Nephron progenitor cell (in vitro differentiated cells): ENCODE measurements around the gene PCDH9.

Experiments used
- DNase-seq: peaks from one replicate; pipeline ENCODE4 v3.0.0; 2021
- H3K27ac Mint-ChIP-seq: 2 replicates; pipeline ENCODE4 v1.8.0; 2021; ENCODE audit warnings: mild to moderate bottlenecking, moderate library complexity, mixed read lengths
- H3K27me3 Mint-ChIP-seq: 2 replicates; pipeline ENCODE4 v1.8.0; 2021; ENCODE audit warnings: mild to moderate bottlenecking, low read depth, mixed read lengths; ENCODE audit not compliant: poor library complexity
- H3K36me3 Mint-ChIP-seq: 2 replicates; pipeline ENCODE4 v1.8.0; 2021; ENCODE audit warnings: low read depth, mixed read lengths
- H3K4me1 Mint-ChIP-seq: 2 replicates; pipeline ENCODE4 v1.8.0; 2021; ENCODE audit warnings: mixed read lengths
- H3K4me3 Mint-ChIP-seq: 2 replicates; pipeline ENCODE4 v1.8.0; 2021; ENCODE audit warnings: mild to moderate bottlenecking, moderate library complexity, mixed read lengths
- H3K9me3 Mint-ChIP-seq: 2 replicates; pipeline ENCODE4 v1.8.0; 2021; ENCODE audit warnings: mild to moderate bottlenecking, moderate library complexity, mixed read lengths
- TF ChIP-seq, protein P1 (sequence below): fragments of 200-600 bp; sonication (generic); IDR thresholded peaks from 2 replicates; pipeline ENCODE4 v1.5.0; 2021; ENCODE audit warnings: antibody characterized with exemption

PCDH9 gene

DNA sequence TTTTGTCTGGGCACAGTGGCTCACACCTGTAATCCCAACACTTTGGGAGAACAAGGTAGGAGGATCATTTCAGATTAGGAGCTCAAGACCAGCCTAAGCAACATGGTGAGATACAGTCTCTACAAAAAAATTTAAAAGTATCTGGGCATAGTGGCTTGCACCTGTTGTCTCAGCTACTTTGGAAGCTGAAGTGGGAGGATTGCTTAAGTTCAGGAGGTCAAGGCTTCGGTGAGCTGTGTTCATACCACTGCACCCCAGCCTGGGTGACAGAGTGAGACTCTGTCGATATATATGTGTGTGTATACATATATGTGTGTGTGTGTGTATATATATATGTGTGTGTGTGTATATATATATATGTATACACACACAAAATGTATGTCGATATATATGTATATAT lies 833.0 kb downstream of the PCDH9 start:
- Mint-ChIP-seq H3K4me3 (no peak overlapping the region), H3K4me1 (no peaks in the 10 kb centered on the region), H3K36me3 (no peaks in the 10 kb centered on the region), H3K9me3 (no peaks in the 10 kb centered on the region), H3K27me3 (no peaks in the 10 kb centered on the region), H3K27ac (no peak overlapping the region)
- no peak for DNase-seq
- TF ChIP-seq, protein P1, sequence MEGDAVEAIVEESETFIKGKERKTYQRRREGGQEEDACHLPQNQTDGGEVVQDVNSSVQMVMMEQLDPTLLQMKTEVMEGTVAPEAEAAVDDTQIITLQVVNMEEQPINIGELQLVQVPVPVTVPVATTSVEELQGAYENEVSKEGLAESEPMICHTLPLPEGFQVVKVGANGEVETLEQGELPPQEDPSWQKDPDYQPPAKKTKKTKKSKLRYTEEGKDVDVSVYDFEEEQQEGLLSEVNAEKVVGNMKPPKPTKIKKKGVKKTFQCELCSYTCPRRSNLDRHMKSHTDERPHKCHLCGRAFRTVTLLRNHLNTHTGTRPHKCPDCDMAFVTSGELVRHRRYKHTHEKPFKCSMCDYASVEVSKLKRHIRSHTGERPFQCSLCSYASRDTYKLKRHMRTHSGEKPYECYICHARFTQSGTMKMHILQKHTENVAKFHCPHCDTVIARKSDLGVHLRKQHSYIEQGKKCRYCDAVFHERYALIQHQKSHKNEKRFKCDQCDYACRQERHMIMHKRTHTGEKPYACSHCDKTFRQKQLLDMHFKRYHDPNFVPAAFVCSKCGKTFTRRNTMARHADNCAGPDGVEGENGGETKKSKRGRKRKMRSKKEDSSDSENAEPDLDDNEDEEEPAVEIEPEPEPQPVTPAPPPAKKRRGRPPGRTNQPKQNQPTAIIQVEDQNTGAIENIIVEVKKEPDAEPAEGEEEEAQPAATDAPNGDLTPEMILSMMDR: no peak

DNA sequence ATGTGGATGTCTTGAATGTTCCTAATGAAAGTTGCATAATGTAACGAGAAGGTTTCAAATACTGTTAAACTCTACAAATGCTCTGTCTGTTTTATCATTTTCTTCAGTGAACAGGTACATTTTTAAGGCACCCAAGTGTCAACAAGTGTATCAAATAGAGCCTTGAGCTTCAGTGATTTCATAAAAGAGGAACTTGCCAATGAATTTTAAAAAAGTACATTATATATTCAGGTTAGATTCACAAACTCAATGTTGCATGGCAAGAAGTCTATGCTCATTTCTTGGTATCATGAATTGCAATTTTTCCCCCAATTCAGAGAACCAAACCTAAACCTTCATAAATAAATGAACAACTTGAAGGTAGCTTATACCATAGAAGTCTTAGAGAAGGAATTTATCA lies 838.8 kb downstream of the PCDH9 start:
- H3K27ac Mint-ChIP-seq: no peak overlapping the region
- TF ChIP-seq, protein P1: no peak
- H3K27me3 Mint-ChIP-seq: no peaks in the 10 kb centered on the region
- H3K4me3 Mint-ChIP-seq: no peak overlapping the region
- no peak for DNase-seq
- H3K4me1 Mint-ChIP-seq: no peaks in the 10 kb centered on the region
- no peaks in the 10 kb centered on the region for H3K9me3 Mint-ChIP-seq
- H3K36me3 Mint-ChIP-seq: no peaks in the 10 kb centered on the region

DNA sequence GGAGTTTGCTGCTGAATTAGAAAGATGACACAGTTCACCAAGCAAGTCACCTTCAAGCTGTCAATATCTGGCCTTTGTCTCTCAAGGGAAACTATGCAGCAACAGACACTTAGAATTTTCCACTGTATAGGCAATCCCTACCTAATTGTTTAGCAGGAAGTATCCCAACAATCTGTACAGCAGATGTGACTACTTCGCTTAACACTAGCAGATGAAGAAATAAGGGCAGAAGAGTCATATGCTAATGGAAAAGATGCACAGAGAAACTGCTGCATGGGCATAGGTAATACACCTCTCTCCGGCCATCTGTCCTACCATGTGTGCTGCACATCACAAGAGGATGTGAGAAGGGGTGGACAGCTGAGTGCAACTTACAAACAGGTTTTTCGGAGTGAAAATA lies 851.2 kb downstream of the PCDH9 start:
- DNase-seq: no peak
- Mint-ChIP-seq H3K36me3 (peaks cover 4% of the 10 kb centered on the region), H3K27ac (no peak overlapping the region), H3K27me3 (no peaks in the 10 kb centered on the region), H3K9me3 (peaks cover 3% of the 10 kb centered on the region), H3K4me1 (peaks cover 27% of the 10 kb centered on the region), H3K4me3 (no peak overlapping the region)
- TF ChIP-seq, protein P1: no peak

DNA sequence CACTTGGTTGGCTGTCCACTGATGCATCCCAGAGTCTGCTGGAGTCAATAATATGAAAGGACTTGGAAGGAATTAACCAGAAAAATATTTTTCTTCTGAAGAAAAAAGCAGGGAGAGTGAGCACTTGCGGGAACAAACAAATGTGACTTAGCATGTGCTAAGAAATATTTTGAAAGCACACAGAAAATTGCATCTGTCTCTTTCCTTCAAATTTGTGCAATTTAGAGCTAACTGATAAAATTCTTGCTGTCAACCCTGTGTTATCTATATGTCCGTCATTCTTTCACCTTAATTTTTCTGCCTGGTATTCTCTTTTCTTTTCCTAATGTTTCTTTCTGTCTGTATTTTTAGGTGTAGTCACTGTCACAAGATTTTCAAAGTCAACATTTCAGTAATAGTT lies 852.6 kb downstream of the PCDH9 start:
- H3K4me1 Mint-ChIP-seq: peaks cover 21% of the 10 kb centered on the region
- TF ChIP-seq, protein P1: no peak
- DNase-seq: no peak
- peaks cover 3% of the 10 kb centered on the region for H3K9me3 Mint-ChIP-seq
- no peaks in the 10 kb centered on the region for H3K27me3 Mint-ChIP-seq
- H3K36me3 Mint-ChIP-seq: peaks cover 4% of the 10 kb centered on the region
- no peak overlapping the region for H3K4me3 Mint-ChIP-seq
- H3K27ac Mint-ChIP-seq: no peak overlapping the region

DNA sequence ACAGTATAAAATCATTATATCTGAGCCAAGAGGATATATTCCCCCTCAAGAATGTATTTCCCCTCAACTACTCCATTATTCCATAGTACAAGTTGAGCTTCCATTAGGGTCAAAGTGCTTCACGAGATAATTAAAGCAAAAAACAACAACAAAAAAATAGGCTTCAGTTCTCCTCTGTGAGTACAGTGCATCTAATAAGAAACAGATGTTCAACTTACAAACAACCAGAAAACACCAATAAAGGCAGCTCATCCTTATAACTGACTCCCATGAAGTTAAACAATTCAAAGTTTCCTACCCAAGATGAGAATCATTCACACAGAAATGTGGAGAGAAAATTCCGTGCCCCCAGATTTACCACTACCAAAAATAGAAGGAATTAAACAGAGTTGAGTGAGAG lies 854.4 kb downstream of the PCDH9 start:
- no peak overlapping the region for H3K4me3 Mint-ChIP-seq
- DNase-seq: no peak
- peaks cover 9% of the 10 kb centered on the region for H3K4me1 Mint-ChIP-seq
- TF ChIP-seq, protein P1: no peak
- peaks cover 3% of the 10 kb centered on the region for H3K9me3 Mint-ChIP-seq
- H3K27me3 Mint-ChIP-seq: no peaks in the 10 kb centered on the region
- peak overlapping the region; percentile 50 for H3K27ac Mint-ChIP-seq
- H3K36me3 Mint-ChIP-seq: peaks cover 4% of the 10 kb centered on the region

DNA sequence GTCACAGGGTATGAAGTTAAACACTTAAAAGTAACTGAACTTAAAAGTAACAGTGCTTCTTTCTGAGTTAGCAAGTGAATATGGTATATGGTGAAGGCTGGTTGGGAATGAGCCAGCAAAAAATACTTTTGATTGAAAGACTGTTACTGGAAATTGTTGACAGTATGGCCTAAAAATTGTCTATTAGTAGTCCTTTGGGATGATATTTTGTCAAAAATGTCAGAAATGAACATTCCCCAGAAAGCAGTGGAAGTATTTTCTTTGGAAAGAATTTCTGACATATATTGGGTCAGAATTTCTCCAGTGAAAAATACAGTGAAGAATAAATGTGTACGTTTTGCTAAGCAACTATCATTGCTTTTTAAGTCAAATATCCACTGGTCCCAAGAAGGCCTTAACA lies 860.5 kb downstream of the PCDH9 start:
- no peak overlapping the region for H3K27ac Mint-ChIP-seq
- peaks cover 12% of the 10 kb centered on the region for H3K9me3 Mint-ChIP-seq
- H3K27me3 Mint-ChIP-seq: no peaks in the 10 kb centered on the region
- peaks cover 8% of the 10 kb centered on the region for H3K4me1 Mint-ChIP-seq
- TF ChIP-seq, protein P1: no peak
- no peak overlapping the region for H3K4me3 Mint-ChIP-seq
- no peak for DNase-seq
- H3K36me3 Mint-ChIP-seq: peaks cover 11% of the 10 kb centered on the region
